Raji (cell line): ENCODE results near the gene CAB39.

ENCODE experiments used
- POLR2A ChIP-seq: IDR thresholded peaks from 2 replicates; pipeline ENCODE4 v1.6.1; 2011; ENCODE audit warnings: low read depth, low read length, control low read depth; ENCODE audit not compliant: insufficient read depth

CAB39 gene

DNA sequence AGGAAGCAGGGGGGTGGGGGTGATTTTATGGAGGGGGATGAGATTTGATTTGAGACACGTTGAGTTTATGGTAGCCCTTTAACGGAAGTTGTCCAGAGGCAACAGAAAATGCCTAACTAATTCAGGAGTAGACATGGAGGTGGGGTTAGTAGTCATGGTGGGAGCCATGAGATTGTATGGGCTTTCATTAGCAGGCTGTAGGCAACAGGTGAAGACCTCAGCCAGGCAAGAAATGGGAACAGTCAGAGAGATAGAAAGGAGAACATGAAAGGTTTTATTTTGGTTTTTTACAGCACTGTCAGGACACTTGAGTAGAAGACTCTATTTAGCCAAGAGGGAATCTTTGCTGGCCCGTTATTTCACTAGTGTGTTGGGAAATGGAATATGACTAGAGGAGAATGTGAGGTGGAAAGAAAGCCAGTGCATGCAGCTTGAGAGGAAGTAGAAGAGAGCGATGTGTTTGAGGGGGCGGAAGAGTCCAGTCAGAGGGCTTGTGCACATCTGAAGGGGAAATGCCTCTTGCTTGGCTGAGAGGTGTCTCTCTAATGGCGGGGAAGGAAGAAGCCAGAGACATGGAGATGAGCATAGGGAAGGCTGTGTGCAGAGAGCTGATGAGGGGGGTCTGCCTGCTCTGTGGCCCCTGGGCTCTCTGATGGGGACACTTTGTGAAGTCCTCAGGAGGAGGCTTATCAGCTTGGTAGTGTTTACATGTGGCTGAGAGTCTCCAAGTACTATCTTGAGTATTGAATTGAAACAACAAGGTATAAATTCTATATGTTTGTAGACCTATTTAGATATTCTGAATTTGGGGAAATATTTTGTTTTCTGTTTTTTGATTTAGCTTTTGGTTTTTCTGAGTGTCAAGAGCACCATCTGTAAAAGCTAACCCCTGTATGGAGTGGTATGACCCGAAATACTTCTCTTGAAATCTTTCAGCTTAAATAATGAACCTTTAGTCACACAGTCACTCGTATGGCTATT is 85.2 kb downstream of the CAB39 start:
- no peak for TF ChIP-seq POLR2A

DNA sequence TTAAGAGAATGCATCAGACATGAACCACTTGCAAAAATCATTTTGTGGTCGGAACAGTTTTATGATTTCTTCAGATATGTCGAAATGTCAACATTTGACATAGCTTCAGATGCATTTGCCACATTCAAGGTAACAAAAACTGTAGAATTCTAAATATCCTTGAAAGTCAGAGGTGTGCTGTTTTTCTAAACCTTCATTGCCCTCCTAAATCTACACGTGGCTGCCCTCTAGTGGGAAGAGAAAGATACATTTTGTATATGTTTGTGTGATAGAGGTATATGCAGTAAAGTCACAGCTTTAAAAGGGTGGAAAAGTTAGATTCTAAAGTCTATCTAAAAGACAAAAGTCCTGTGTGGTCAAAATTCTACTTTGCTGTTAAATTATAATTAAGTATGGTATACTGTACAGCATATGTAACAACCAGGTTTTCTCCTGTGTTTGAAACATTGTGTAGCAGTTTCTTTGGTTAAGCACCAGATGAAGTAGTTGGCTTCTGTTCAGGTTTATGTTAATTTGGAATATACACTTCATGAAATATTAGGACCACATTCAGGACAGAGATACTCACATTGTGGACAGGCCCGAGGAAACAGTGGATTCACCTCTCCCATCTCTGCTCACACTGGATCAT is 86.2 kb downstream of the CAB39 start:
- TF ChIP-seq POLR2A, result no peak

DNA sequence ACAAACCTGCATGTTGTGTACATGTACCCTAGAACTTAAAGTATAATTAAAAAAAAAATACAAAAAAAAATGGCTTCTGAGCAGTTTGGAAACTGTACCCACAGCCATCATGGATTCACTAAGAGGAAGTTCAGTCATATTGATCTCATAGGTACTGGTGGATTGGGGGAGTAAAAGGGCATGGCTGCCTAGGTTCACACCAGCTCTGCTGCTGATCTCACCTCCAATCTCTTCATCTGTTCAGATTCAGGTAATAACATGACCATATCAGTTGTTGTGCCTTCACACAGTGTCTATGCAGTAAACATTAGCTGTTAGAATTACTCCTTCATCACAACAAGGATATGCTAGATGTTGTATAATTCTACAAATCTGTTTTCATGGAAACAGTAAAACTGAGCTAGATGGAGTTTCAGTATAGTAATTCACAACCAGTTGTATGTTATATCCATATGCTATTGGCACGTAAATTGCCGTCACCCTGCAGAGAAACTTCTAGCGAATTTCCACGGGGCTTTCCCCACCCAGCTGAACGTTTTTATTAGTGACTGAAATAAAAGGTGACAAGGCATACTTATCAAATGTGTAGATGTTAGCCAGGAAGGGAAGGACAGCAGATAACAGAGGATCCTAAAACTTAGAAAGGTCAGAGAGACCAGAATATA is 92.8 kb downstream of the CAB39 start:
- no peak for TF ChIP-seq POLR2A

DNA sequence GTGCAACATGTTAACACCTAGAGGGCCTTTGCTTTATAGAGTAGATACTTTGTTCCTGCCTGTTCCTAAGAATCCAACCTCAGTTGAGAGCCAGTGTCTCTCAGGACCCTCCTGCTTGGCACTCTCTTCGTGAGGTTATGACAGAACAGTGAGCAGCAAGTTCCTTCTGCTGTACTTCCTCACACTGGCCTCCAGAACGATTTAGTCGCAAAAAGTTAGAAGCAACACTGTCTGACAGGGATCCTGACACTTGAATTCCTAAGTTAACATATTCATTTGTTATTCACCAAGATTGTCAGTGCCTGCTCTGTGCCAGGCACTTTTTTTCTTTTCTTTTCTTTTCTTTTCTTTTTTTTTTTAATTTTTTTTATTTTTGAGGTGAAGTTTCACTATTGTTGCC is 95.1 kb downstream of the CAB39 start:
- no peak for TF ChIP-seq POLR2A

DNA sequence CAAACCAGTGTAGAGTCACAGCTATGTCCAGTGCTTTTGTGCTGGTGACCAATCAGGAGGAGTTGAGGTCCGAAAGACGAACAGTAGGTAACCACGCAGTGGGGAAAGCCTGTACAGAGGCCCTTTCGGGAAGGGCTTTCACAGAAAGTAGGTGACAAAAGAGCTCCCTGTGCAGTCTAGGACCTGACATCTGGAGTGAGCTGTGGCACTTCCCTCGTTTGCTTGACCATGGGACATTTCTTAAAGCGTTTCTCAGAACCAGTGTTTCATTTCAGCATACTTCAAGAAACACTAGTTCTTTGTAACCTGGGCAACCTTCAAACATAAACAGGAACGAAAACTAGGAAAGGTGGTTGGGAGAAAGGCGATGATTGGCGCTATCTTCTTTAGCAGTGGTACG is 96.4 kb downstream of the CAB39 start:
- TF ChIP-seq POLR2A, result no peak

DNA sequence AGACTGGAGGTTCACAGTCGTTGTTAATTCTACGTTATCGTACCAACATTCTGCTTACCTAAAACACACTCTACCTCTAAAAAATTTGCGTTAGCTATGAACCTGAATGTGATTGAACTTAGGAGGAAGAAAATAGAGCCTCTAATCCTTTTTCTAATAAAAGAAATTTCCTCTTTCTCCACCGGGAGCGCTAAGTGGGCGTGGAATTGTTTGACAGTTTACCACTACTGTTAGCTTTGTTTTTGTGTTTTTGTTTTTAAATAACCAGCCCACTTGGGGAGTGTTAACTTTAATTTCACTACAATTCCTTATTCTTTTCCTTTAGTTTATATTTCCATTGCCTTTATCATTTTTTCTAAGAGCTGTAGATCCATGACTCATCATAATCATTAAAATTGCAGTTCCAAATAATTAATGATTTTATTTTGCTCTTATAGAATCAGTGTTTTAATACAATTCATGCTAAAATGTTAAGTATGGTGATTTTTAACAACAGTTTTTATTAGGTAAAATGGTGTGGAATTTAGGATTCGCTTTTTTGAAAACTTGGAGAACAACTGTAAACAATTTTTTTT is 97.1 kb downstream of the CAB39 start:
- TF ChIP-seq POLR2A, result no peak

DNA sequence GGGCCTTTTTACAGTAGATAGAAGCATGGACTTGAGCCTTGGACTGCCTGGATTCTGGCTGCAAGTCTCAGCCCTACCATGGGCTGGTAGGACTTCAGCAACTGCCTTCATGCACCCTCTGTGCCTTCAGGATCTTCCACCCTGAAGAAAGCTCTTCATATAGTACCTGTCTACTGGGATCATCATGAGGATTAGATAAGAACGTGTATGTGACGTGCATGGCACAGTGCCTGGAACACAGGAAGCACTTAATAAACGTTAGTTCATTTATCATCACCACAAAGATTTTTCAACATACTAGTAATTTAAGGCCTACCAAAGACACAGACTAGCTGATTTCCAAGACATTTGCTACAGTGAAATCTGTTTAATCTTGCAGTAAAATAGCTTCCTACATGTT is 98.9 kb downstream of the CAB39 start:
- TF ChIP-seq POLR2A, result no peak

DNA sequence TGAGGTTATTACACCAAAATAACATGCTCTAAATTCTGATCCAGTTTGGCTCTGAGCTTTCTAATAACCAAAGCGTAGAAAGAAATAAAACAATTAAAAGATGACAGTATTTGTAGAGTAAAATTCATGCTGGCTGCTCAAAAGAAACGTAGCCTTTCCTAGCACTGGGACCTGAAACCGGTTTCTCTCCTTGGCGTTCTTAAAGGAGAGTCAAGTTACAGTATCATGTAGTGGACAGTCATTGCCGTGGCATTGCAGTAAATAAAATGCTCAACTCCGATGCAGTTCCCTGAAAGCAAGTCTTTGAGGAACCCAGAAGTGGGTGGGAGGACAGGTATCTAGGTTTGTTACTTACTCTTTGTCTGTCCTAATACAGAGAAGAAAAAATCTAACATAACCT is 99.4 kb downstream of the CAB39 start:
- no peak for TF ChIP-seq POLR2A

DNA sequence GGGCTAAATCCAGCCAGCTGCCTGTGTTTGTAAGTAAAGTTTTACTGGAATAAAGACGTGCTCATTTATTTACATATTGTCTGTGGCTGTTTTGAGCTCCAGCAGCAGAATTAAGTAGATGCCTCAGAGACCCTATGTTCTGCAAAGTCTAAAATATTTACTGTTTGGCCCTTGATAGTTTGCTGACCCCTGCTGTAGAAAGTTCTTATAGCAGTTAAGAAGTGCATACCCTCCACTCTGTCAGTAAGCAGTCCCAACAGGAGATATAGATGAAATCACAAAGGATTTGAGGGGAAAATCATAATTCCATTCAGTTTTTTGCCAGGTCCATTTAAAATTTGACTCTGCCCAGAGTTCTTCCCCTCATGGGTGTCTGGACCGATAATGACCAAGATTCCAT is 102.0 kb downstream of the CAB39 start:
- no peak for TF ChIP-seq POLR2A

DNA sequence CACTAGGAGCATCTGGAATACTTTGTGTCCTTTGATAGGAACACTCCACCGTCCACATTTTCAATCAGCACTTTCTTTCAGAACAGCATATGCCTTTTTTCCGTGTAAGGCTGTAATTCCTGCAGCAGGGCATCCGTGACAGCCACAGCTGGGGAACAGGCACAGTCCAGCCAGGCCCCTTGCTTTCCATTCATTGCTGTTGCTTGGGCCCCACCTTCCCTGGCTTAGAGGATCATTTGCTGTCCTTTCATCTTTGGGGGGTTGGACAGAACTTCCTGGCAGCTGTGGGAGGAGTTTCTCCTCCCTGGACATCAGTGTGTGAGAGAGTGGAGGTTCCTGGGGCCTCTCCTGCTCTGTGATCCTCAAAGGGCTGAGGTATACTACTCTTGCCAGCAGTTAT is 102.4 kb downstream of the CAB39 start:
- no peak for TF ChIP-seq POLR2A

DNA sequence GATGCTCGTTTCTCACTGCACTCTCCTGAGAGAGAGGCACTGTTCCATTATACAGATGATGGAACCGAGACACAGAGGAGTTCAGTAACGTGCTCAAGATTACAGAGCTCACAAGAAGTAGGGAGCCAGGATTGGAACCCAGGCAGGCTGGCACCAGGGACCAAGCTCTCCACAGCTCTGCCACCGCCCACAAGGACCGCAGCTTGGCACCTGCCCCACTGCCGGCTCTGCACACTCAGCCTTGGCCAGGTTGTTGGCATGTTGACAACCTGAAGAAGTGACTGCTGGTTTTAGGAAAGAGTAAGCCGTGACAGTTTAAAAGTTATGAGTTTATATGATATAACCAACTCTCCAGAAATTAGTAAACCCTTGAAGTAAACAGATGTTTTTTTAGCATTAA is 104.1 kb downstream of the CAB39 start:
- no peak for TF ChIP-seq POLR2A

DNA sequence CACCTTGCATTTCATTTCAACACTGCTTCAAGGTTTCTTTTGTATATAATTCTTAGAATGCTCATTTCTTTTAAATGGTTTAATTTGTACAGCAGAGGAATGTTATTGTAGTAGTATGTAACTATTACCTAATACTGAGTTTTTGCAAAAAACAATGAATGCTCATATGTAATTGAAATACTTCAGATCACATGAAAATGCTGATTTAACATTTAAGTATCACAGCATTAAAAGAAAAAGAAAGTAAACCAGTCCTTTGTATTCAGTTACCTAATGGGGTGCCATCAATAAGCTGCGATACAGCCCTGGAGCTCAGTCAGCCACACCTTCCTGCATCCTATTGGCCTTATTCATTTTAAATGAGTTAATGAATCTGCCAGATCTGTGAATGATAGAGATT is 106.8 kb downstream of the CAB39 start:
- no peak for TF ChIP-seq POLR2A

DNA sequence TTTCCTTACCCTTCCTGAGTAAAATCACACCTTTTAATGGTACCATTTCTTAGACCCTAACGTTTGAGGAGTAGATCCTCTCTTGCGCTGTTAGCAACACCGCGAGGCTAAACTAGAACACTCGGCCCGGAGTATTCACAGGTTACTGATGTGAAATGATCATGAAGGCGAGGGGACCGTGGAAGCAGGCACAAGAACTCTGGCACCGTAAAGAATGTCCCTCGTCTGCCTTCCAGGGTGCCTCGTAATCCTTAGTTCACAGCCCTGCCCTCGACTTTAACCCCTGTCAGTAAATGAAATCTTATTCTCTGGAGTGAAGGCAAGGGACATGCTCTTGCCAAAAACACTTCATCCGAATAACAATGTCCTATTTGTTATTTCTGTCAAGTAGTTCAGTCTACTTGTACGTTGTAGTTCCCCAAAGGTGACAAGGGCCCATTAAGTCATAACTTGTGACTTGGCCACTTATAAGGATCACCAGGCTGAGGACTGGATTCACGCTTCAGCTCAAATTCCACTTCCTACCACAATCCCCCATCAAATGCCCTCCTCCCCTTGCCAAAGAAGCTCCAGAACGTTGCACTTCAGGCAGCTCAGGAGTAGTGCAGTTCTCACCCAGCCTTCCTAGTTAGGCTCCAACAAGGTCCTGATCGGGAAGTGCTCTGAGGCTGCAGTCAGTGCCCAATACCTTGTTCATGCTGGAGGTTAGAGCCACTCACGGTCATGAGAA is 108.8 kb downstream of the CAB39 start:
- no peak for TF ChIP-seq POLR2A

DNA sequence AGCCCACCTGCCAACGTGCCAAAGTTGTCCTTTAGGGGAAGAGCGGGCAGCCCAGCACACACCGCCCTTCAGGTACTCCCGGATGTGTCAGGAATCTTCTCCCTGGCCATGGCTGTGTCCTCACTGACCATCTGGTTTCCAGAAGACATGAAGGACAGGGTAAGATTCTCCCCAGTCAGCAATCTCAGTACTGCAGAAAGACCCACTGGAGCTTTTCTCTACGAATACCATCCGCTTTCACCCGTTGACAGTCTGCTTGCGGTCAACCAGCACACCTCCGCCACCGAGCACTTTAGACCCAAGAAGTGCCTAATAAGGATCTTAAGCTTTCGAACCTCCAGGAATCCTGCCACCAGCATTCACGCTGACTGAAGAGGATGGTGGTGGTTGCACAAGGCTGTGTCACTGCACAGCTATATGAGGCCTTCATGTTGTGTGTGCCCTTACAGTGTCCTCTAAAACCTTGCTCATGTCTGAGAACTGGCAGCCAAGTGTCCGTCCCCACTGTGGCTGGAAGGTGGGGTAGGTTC is 109.4 kb downstream of the CAB39 start:
- TF ChIP-seq POLR2A, result no peak
